IPS-20b (cell line): ENCODE results near the gene SFR1.

ENCODE experiments used
- H3K27ac ChIP-seq: one replicate; pipeline ENCODE4 v1.5.1; 2013; ENCODE audit warnings: low read length
- H3K27me3 ChIP-seq: 2 replicates; pipeline ENCODE4 v1.6.1; 2013; ENCODE audit warnings: mild to moderate bottlenecking, low read length, inconsistent platforms; ENCODE audit not compliant: insufficient read depth
- H3K36me3 ChIP-seq: 2 replicates; pipeline ENCODE4 v1.6.1; 2013; ENCODE audit warnings: low read depth, mild to moderate bottlenecking, inconsistent platforms, low read length, moderate library complexity; ENCODE audit not compliant: insufficient read depth
- H3K4me1 ChIP-seq: 2 replicates; pipeline ENCODE4 v1.6.1; 2013; ENCODE audit warnings: mild to moderate bottlenecking, control low read depth, inconsistent platforms, low read length, moderate library complexity; ENCODE audit not compliant: insufficient read depth
- H3K4me3 ChIP-seq: 2 replicates; pipeline ENCODE4 v1.5.1; 2013; ENCODE audit warnings: mild to moderate bottlenecking, low read length, inconsistent platforms
- H3K9ac ChIP-seq: 2 replicates; pipeline ENCODE4 v1.6.1; 2013; ENCODE audit warnings: low read depth, mild to moderate bottlenecking, inconsistent platforms, low read length, moderate library complexity
- H3K9me3 ChIP-seq: 2 replicates; pipeline ENCODE4 v1.6.1; 2013; ENCODE audit warnings: mild to moderate bottlenecking, low read depth, low read length, inconsistent platforms; ENCODE audit not compliant: insufficient read depth

Gene SFR1, protein sequence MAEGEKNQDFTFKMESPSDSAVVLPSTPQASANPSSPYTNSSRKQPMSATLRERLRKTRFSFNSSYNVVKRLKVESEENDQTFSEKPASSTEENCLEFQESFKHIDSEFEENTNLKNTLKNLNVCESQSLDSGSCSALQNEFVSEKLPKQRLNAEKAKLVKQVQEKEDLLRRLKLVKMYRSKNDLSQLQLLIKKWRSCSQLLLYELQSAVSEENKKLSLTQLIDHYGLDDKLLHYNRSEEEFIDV

DNA sequence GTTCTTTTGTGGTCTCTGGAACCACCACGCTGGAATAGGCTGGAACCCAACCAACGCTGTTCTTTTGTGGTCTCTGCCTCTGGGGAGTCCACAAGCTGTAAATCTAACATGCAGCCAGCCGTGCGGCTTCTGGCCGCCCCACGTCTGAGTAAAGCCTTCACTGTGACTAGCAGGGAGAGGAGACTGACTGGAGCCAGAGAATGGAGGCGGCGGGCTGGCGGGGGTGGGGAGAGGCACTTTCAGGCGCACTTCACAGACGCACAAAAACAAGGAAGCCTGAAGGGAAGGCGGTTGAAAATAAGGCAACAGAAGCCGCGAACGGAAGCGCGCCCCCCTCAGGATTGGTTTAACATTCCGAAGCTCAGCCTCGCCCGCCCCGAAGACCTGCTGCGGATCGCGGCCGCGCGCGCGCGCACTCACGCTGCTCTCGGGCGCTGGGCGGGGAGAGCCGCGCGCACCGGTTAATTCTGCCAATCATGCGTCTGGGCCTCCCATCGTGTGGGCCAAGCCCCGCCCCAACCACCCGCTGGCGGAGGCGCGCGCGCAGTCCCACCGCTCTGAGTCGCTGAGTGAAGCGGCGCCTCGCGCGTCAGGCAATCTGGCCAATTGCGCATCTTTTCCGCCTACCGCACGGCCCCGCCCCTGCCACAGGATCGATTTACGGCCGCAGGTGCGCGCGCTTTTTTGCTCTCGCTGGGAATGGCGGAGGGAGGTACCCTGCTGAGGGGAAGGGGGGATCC, at the start of gene SFR1:
SFR1 (plus strand) TSS at position 687 of the 740 bp plus-strand sequence; CDS start at position 700, 13 bp downstream.
- H3K9ac ChIP-seq: peak within 1 kb of the TSS; percentile 99
- H3K4me3 ChIP-seq: peak within 1 kb of the TSS; percentile 85
- no peaks in the 10 kb centered on the region for H3K27me3 ChIP-seq
- H3K4me1 ChIP-seq: peaks cover 12% of the 10 kb centered on the region; the same call in 1 of the 2 replicates
- no peaks in the 10 kb centered on the region for H3K9me3 ChIP-seq
- H3K27ac ChIP-seq: peak within 1 kb of the TSS; percentile 100
- no peaks in the 10 kb centered on the region for H3K36me3 ChIP-seq

DNA sequence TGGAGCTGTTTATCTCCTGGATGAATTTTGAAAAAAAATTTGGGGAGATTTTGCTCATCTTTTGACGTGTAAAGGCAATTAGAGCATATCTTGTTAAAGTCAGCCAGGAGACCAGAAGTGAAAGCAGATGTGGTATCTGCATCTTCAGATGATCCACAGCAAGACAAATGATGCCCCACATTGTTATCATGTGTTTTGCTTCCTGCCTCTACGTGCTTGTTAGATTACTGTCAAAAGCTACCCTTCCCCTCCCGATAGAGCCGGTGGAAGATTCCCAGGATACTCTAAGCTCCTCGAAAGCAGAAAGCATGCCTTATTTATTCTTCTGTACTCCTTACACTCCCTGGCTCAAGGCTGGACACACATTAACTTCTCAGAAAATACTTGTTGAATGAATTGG, 49.2 kb upstream of the SFR1 start:
- no peaks in the 10 kb centered on the region for H3K27me3 ChIP-seq
- no peak overlapping the region for H3K9ac ChIP-seq
- H3K9me3 ChIP-seq: no peaks in the 10 kb centered on the region
- H3K27ac ChIP-seq: no peak overlapping the region
- peaks cover 30% of the 10 kb centered on the region for H3K4me1 ChIP-seq
- no peaks in the 10 kb centered on the region for H3K36me3 ChIP-seq
- no peak overlapping the region for H3K4me3 ChIP-seq

DNA sequence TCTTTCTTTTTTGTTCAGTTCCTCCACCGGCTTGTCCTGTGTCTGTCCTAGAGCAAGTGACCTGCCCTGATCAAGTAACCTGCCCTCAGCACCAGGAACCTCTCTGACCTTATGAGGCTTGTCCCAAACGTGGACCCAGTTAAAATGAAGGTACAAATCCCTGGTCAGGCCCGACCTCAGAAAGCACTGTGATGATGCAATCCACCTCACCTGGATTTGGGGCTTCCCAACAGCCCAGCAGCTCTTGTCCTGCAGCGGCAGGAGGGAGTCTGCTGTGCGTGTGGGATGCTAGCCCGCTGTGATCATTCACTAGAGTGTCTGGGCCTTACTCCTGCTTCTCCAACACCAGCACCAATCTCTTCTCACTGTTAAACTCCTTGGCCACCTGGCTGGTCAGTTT, 47.5 kb upstream of the SFR1 start:
- H3K9me3 ChIP-seq: no peaks in the 10 kb centered on the region
- no peaks in the 10 kb centered on the region for H3K36me3 ChIP-seq
- no peak overlapping the region for H3K4me3 ChIP-seq
- H3K27ac ChIP-seq: no peak overlapping the region
- no peak overlapping the region for H3K9ac ChIP-seq
- H3K27me3 ChIP-seq: no peaks in the 10 kb centered on the region
- H3K4me1 ChIP-seq: peaks cover 17% of the 10 kb centered on the region

DNA sequence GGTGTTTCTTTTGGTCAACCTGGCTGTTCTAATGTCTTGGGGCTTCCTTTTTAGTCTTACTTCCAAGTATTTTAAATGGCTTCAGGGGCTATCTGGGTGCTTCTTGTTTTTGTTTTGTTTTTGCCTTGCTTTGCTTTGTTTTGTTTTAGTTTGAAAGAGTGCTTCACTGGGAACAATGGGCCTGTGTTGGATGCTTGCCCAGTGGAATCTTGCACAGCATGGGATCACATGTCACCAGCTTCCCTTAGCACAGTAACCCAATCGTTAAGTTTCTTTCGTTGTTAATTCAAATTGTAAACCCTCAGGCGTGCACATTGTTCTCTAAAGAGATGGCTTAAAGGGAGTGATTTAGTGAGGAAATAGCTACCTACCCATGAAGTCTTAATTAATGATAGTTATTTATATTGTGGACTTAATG, 45.2 kb upstream of the SFR1 start:
- Histone ChIP-seq H3K9ac (peak overlapping the region; percentile 53; the same call in 1 of the 2 replicates), H3K27ac (no peak overlapping the region)

DNA sequence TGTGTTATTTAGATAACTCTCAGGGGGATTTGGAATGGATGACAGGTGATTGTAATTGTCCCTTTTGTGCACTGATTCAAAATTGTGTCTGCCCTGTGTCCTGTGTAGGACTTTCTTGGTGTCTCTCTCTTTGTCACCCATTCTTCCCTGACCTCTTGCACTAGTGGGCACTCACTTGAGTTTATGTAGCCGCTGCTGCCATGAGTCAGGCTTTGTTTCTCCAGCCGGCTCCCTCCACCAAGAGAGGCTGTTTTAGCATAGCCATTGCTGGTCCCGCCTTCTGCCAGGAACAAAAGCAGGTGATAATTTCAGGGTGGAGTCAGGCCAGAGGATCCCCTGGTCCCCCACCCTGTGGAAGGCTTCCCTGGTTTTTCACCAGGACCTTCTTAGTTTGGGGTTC, 44.7 kb upstream of the SFR1 start:
- H3K27ac ChIP-seq: no peak overlapping the region
- H3K9me3 ChIP-seq: no peaks in the 10 kb centered on the region
- peak overlapping the region; percentile 42; the same call in 1 of the 2 replicates for H3K4me3 ChIP-seq
- H3K9ac ChIP-seq: peak overlapping the region; percentile 53
- no peaks in the 10 kb centered on the region for H3K27me3 ChIP-seq
- peaks cover 22% of the 10 kb centered on the region for H3K4me1 ChIP-seq
- no peaks in the 10 kb centered on the region for H3K36me3 ChIP-seq

More for the DNA sequence above, 45.2 kb upstream of the SFR1 start:
- no peaks in the 10 kb centered on the region for H3K27me3 ChIP-seq
- peaks cover 22% of the 10 kb centered on the region for H3K4me1 ChIP-seq
- no peaks in the 10 kb centered on the region for H3K36me3 ChIP-seq
- peak overlapping the region; percentile 42; the same call in 1 of the 2 replicates for H3K4me3 ChIP-seq
- H3K9me3 ChIP-seq: no peaks in the 10 kb centered on the region

DNA sequence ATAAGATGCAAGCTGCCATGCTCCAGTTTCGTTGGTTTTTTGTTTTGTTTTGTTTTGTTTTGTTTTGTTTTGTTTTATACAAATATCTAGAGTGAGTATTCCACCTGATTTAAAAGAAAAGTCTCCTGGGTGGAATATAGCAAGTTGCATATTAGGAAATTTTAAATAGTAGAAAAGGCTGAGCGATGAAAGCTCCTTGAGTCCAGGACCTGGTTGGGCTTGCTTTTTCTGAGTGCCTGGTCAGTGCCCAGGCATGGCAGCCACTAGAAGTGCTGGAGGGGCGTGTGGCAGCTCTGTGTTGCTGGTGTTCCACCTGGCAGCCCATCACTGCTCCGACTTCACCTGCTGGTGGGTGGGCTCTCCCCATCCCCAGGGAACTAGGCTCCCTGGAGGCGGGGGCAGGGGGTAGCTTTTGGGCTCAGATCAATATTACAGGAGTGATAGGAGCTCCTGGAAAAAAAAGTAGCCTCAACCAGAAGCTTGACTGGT, 44.3 kb upstream of the SFR1 start:
- no peaks in the 10 kb centered on the region for H3K36me3 ChIP-seq
- no peak overlapping the region; the same call in 1 of the 2 replicates for H3K9ac ChIP-seq
- H3K9me3 ChIP-seq: no peaks in the 10 kb centered on the region
- H3K27me3 ChIP-seq: no peaks in the 10 kb centered on the region
- H3K4me3 ChIP-seq: peak overlapping the region; percentile 42; the same call in 1 of the 2 replicates
- H3K4me1 ChIP-seq: peaks cover 22% of the 10 kb centered on the region
- H3K27ac ChIP-seq: no peak overlapping the region

DNA sequence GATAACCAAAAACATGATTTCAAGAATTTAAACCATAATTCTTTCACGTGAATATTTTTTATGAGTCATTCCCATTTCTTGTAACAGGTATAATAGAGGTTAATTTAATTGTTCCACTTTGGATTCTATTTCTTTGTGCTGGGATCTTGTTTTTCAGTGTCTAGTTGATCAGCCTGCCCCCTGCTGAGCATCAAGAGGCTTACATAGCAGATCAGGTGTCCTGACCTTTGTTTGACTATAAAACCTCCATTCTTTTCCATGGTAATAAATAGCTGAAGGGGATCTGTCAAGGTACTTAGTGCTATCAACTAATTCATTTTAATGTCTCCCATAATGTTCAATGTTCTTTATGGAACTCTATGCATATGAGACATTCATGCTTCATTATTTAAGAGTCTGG, 41.2 kb upstream of the SFR1 start:
- no peak overlapping the region for H3K4me3 ChIP-seq
- no peaks in the 10 kb centered on the region for H3K36me3 ChIP-seq
- no peak overlapping the region for H3K27ac ChIP-seq
- no peak overlapping the region for H3K9ac ChIP-seq
- H3K4me1 ChIP-seq: peaks cover 22% of the 10 kb centered on the region
- H3K9me3 ChIP-seq: no peaks in the 10 kb centered on the region
- no peaks in the 10 kb centered on the region for H3K27me3 ChIP-seq

DNA sequence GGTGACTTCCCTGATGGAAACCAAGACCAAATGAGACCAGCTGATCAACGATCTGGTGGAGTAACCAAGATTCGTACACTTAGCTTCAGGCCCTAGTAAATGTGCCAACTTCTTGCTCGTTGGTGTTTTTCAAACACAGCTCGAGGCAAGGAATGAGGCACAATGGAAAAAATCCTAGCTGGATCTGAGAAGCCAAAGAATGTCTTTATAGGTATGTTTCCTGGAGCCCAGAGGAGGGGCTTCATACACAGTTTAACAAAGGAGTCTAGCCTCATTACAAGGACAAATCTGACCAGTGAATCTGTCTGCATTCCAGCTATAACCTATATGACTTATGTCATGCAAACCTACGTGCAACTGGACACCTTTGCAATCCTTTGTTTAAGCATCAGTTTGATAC, 40.0 kb upstream of the SFR1 start:
- H3K27me3 ChIP-seq: no peaks in the 10 kb centered on the region

DNA sequence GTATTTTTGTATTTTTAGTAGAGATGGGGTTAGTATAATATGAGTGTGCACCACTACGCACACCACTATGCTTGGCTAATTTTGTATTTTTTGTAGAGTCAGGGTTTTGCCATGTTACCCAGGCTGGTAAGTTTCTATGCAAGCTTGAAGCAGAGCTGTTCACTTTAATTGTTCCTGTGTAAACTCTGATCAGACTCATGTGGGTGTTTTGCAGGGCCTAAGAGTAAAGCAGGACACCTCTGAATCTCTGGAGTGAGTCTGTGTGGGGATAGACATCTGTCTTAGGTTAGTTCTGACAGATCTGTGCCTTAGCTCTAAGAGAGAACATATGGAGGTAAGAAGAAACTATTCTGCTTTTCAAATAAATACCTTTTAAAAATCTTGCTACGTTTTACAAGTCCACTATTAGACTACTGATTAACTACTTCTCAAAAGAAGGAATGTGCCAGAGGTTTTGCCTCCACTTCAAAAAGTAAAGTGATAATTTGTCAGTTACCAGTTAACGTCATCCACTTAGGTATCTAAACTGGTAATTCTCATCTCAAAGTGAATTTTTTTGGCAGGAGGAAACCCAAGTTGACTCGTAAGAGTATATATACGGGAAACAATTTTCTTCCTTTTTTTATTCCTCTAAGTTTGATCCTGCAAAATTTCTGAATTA, 37.4 kb upstream of the SFR1 start:
- no peaks in the 10 kb centered on the region for H3K36me3 ChIP-seq
- H3K9ac ChIP-seq: no peak overlapping the region
- peaks cover 6% of the 10 kb centered on the region for H3K4me1 ChIP-seq
- no peak overlapping the region for H3K27ac ChIP-seq
- H3K9me3 ChIP-seq: no peaks in the 10 kb centered on the region
- H3K4me3 ChIP-seq: no peak overlapping the region
- H3K27me3 ChIP-seq: no peaks in the 10 kb centered on the region

More for the DNA sequence above, 40.0 kb upstream of the SFR1 start:
- Histone ChIP-seq H3K9ac (no peak overlapping the region), H3K27ac (no peak overlapping the region), H3K4me3 (no peak overlapping the region), H3K36me3 (no peaks in the 10 kb centered on the region), H3K9me3 (no peaks in the 10 kb centered on the region), H3K4me1 (peaks cover 13% of the 10 kb centered on the region)

DNA sequence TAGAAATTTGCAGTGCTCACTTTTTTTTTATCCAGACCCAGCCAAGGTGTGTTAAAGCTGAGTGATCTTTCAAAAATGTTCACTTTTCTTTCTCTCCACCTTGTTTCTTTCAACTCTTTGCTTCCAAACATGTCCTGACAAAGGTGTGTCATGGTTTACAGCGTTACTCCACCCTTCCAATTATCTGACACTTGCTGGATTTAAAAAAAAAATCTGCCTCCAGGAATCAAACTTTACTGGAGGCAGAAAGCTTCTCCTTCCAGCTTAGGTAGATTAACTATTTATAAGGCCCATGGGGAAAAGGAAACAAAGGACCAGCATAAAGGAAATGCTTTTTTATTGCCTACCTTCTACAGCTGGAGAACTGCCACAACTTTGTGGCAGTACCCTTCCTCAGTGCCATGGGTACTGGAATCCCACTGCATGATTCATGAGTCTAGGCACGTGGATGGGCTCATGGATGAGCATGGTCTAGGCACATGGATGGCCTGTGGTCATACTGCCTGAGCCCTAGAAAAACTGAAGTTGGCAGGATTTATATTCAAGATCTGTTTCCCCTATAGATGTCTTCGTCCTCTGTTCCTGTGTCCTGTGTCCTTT, 36.1 kb upstream of the SFR1 start, which contains the start of gene COL17A1:
COL17A1 (minus strand) TSS at position 80 of the 600 bp plus-strand sequence. CDS start 5,207 bp downstream, outside the sequence.
- no peaks in the 10 kb centered on the region for H3K9me3 ChIP-seq
- H3K27ac ChIP-seq: no peak within 1 kb of the TSS
- H3K4me3 ChIP-seq: no peak within 1 kb of the TSS
- H3K9ac ChIP-seq: no peak within 1 kb of the TSS
- H3K4me1 ChIP-seq: peaks cover 17% of the 10 kb centered on the region
- no peaks in the 10 kb centered on the region for H3K27me3 ChIP-seq
- H3K36me3 ChIP-seq: no peaks in the 10 kb centered on the region

DNA sequence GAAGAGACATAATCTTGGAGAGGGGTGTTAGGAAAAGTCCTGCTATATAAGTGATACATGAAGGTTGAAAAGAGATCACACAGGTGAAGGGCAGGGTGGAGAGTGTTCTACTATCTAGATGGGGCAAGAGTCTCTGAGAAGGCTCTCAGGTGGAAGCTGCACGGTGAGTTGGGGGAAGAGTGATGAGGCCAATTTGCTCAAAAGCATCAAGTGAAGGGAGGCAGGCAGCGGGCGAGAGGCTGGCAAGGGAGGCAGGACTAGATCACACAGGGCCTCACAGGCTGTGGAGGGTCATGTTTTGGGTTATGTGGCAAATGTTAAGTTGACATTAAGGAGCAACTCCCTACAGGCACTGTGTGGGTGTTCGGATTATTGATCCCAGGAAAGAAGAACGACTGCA, 33.7 kb upstream of the SFR1 start:
- H3K4me1 ChIP-seq: peaks cover 16% of the 10 kb centered on the region
- H3K4me3 ChIP-seq: no peak overlapping the region
- no peaks in the 10 kb centered on the region for H3K9me3 ChIP-seq
- H3K9ac ChIP-seq: no peak overlapping the region
- H3K36me3 ChIP-seq: no peaks in the 10 kb centered on the region
- no peaks in the 10 kb centered on the region for H3K27me3 ChIP-seq
- H3K27ac ChIP-seq: no peak overlapping the region
